CD4-positive, alpha-beta T cell treated with Interleukin-12 subunit alpha and Interleukin-12 subunit beta, for 1 hour (primary cell): Measurements from ENCODE around the gene RABGGTA.

ENCODE experiments used
- DNase-seq: peaks from one replicate; pipeline ENCODE4 v3.0.0-alpha.2; 2020

RABGGTA gene

GRCh38 chr14:24271134-24271833 is at the start of gene RABGGTA:
Gene RABGGTA (minus strand): TSS chr14:24271597. CDS start chr14:24271115, 482 bp downstream.
- peak; percentile 96 for DNase-seq

GRCh38 chr14:24317141-24317928 is 45.9 kb upstream of the RABGGTA start:
- no peak for DNase-seq

- DNase-seq: no peak
Measured at GRCh38 chr14:24316597-24316950, 45.2 kb upstream of the RABGGTA start.

GRCh38 chr14:24315807-24316596 is 44.6 kb upstream of the RABGGTA start:
- no peak for DNase-seq

- no peak for DNase-seq
Measured at GRCh38 chr14:24315243-24315806, 43.9 kb upstream of the RABGGTA start.

GRCh38 chr14:24314377-24315193 is 43.2 kb upstream of the RABGGTA start:
- DNase-seq: no peak

GRCh38 chr14:24313913-24314312 is 42.5 kb upstream of the RABGGTA start:
- no peak for DNase-seq

GRCh38 chr14:24312736-24313507 is 41.5 kb upstream of the RABGGTA start:
- peak; percentile 60 for DNase-seq

- peak; percentile 29 for DNase-seq
Measured at GRCh38 chr14:24311837-24312615, 40.6 kb upstream of the RABGGTA start.

- peak; percentile 77 for DNase-seq
Measured at GRCh38 chr14:24310646-24311604, 39.5 kb upstream of the RABGGTA start, which contains the start of gene LTB4R. Gene LTB4R (plus strand): TSS chr14:24311502. CDS start chr14:24315652, 4,150 bp downstream.

- DNase-seq: no peak
Measured at GRCh38 chr14:24310265-24310645, 38.9 kb upstream of the RABGGTA start.

GRCh38 chr14:24309538-24310264 is 38.3 kb upstream of the RABGGTA start, which contains the start of gene LTB4R2:
Gene LTB4R2 (plus strand): TSS chr14:24310140. CDS start chr14:24310665, 525 bp downstream.
- no peak for DNase-seq

GRCh38 chr14:24308342-24309124 is 37.1 kb upstream of the RABGGTA start:
- DNase-seq: no peak

GRCh38 chr14:24307575-24308341 is 36.4 kb upstream of the RABGGTA start, which contains the start of gene CIDEB:
Gene CIDEB (minus strand): TSS chr14:24307977. CDS start chr14:24307858, 119 bp downstream.
- DNase-seq: peak; percentile 74

- DNase-seq: no peak
Measured at GRCh38 chr14:24307156-24307574, 35.8 kb upstream of the RABGGTA start.

- no peak for DNase-seq
Measured at GRCh38 chr14:24304019-24304387, 32.6 kb upstream of the RABGGTA start.
